SH-SY5Y (cell line): ENCODE data around the gene CDADC1.

Experiments
- GATA2 ChIP-seq: IDR thresholded peaks from 2 replicates; pipeline ENCODE4 v1.6.1; 2011; ENCODE audit warnings: mild to moderate bottlenecking, low read depth, low read length
- GATA3 ChIP-seq: IDR thresholded peaks from 2 replicates; pipeline ENCODE4 v1.6.1; 2011; ENCODE audit warnings: low read depth, mild to moderate bottlenecking, low read length, moderate library complexity

- TF ChIP-seq GATA3 = no peak
- no peak for TF ChIP-seq GATA2
Measured at GRCh38 chr13:49288458-49288857, 40.7 kb downstream of the CDADC1 start.
